PC-3 (cell line): Measurements from ENCODE around the gene MTM1. TPM values are rescaled to one million over a fixed set of nuclear protein-coding genes. Genes with fewer than 3 reads are reported as not detected.

Experiments used
- ATAC-seq: fragments of 200-7000 bp; cut with Tn5 transposase; 2 replicates; pipeline ENCODE4 v1.9.1; 2020; ENCODE audit warnings: mild to moderate bottlenecking, moderate library complexity
- BruUV-seq: library from RNA; stranded (reverse); fragments of 400-500 nt; replicated peaks from 2 replicates; lab custom pipeline; 2021; lab: Mats Ljungman, UMichigan
- CTCF ChIA-PET: fragments of 300-600 bp; sonication (Branson Sonifier 250); formaldehyde crosslinking; loops from one replicate; lab custom pipeline; 2022; ENCODE audit warnings: antibody characterized with exemption; lab: Charles Lee
- POLR2A ChIA-PET: fragments of 300-600 bp; sonication (Branson Sonifier 250); formaldehyde crosslinking; loops from one replicate; lab custom pipeline; 2022; ENCODE audit warnings: antibody characterized with exemption; ENCODE audit not compliant: unreplicated experiment; lab: Charles Lee
- DNase-seq: peaks from one replicate; pipeline ENCODE4 v3.0.0-alpha.2; 2015
- H2AFZ ChIP-seq: fragments of 300-600 bp; sonication (generic); 2 replicates; pipeline ENCODE4 v1.6.0; 2016; ENCODE audit warnings: antibody characterized with exemption, low read length
- H3F3A ChIP-seq: fragments of 300-600 bp; sonication (generic); one replicate; pipeline ENCODE4 v1.6.0; 2017; ENCODE audit warnings: antibody characterized with exemption, low read length, control low read depth, mild to moderate bottlenecking; ENCODE audit not compliant: unreplicated experiment
- H3K27ac ChIP-seq: fragments of 300-600 bp; sonication (generic); 2 replicates; pipeline ENCODE4 v1.5.1; 2016; ENCODE audit warnings: mild to moderate bottlenecking, low read length
- H3K27me3 ChIP-seq: fragments of 300-600 bp; sonication (generic); 2 replicates; pipeline ENCODE4 v1.6.1; 2016; ENCODE audit warnings: low read length, mixed read lengths
- H3K36me3 ChIP-seq: fragments of 300-600 bp; sonication (generic); 2 replicates; pipeline ENCODE4 v1.6.1; 2016; ENCODE audit warnings: low read depth, mixed run types, low read length, mixed read lengths
- H3K4me1 ChIP-seq: fragments of 300-600 bp; sonication (generic); 2 replicates; pipeline ENCODE4 v1.5.1; 2016; ENCODE audit warnings: low read length; ENCODE audit not compliant: insufficient read depth
- H3K4me2 ChIP-seq: fragments of 300-600 bp; sonication (generic); 2 replicates; pipeline ENCODE4 v1.6.0; 2016; ENCODE audit warnings: low read length
- H3K4me3 ChIP-seq: fragments of 300-600 bp; sonication (generic); 2 replicates; pipeline ENCODE4 v1.5.1; 2016; ENCODE audit warnings: mild to moderate bottlenecking, low read length, mixed read lengths
- H3K79me2 ChIP-seq: fragments of 300-600 bp; sonication (generic); 2 replicates; pipeline ENCODE4 v1.6.1; 2017; ENCODE audit warnings: low read length, mixed read lengths
- H3K9ac ChIP-seq: fragments of 300-600 bp; sonication (generic); 2 replicates; pipeline ENCODE4 v1.6.0; 2016; ENCODE audit warnings: mild to moderate bottlenecking, low read length
- H3K9me2 ChIP-seq: fragments of 300-600 bp; sonication (generic); replicated peaks from 2 replicates; pipeline ENCODE4 v1.6.1; 2016; ENCODE audit warnings: mixed run types, low read length, mixed read lengths
- H3K9me3 ChIP-seq: fragments of 300-600 bp; sonication (generic); 2 replicates; pipeline ENCODE4 v1.6.1; 2016; ENCODE audit warnings: low read length, mixed read lengths
- H4K20me1 ChIP-seq: fragments of 300-600 bp; sonication (generic); 2 replicates; pipeline ENCODE4 v1.6.1; 2016; ENCODE audit warnings: low read length, mixed read lengths
- EZH2 ChIP-seq: fragments of 300-600 bp; sonication (generic); IDR thresholded peaks from one replicate; pipeline ENCODE4 v1.6.1; 2017; ENCODE audit warnings: antibody characterized with exemption, mild to moderate bottlenecking, low read length; ENCODE audit not compliant: unreplicated experiment
- EZH2phosphoT487 ChIP-seq: fragments of 300-600 bp; sonication (generic); IDR thresholded peaks from 2 replicates; pipeline ENCODE4 v1.6.1; 2018; ENCODE audit warnings: mild to moderate bottlenecking, antibody characterized with exemption, low read length, borderline replicate concordance
- intact Hi-C: fragments of 100-400 bp; cut with micrococcal nuclease; formaldehyde crosslinking; loops from 2 replicates; pipeline ENCODE4 v1.9.0; 2023
- total RNA-seq: library from RNA; depleted of rRNA; stranded (reverse); fragments of >200 nt; gene quantifications from 2 replicates; pipeline ENCODE4 v1.2.3, GENCODE V29; 2014
- TF ChIP-seq, protein P1 (sequence below): fragments of 300-600 bp; sonication (generic); conservative IDR thresholded peaks from 2 replicates; pipeline ENCODE4 v1.5.1; 2017; ENCODE audit warnings: antibody characterized with exemption, low read depth, mild to moderate bottlenecking, low read length

The MTM1 gene
- total RNA-seq, 1 experiment from 2014 or later: 13.7 TPM

DNA sequence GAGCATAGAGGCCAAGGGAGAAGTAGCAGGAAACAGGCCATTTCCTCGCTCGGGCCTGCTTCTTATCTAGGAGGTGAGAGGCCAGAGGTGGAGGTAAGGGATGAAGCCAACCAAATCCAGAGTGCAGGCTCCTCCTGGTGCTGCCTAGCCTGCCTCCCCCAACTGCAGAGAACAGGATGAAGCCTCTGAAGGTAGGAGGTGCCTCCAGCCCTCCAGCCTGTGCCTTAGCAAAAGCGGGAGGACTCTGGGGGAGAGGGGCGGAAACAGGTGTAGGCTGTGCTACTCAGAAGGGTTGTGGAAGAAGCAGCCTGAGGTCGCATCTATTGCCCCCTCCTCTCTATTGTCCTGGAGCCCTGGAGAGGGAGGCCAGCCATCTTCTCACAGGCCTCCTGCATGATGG lies 2.9 kb upstream of the MTM1 start:
- Histone ChIP-seq H3K79me2 (peaks cover 19% of the 10 kb centered on the region), H3K36me3 (no peaks in the 10 kb centered on the region), H3K27me3 (no peaks in the 10 kb centered on the region), H3K4me3 (no peak overlapping the region), H3K9ac (no peak overlapping the region), H3F3A (no peaks in the 10 kb centered on the region), H3K9me3 (no peaks in the 10 kb centered on the region), H3K4me1 (peaks cover 12% of the 10 kb centered on the region), H3K27ac (no peak overlapping the region), H4K20me1 (no peaks in the 10 kb centered on the region), H3K4me2 (no peak overlapping the region), H2AFZ (no peak overlapping the region), H3K9me2 (no peaks in the 10 kb centered on the region)
- DNase-seq: no peak
- TF ChIP-seq EZH2 (no peak), EZH2phosphoT487 (no peak)
- TF ChIP-seq, protein P1, sequence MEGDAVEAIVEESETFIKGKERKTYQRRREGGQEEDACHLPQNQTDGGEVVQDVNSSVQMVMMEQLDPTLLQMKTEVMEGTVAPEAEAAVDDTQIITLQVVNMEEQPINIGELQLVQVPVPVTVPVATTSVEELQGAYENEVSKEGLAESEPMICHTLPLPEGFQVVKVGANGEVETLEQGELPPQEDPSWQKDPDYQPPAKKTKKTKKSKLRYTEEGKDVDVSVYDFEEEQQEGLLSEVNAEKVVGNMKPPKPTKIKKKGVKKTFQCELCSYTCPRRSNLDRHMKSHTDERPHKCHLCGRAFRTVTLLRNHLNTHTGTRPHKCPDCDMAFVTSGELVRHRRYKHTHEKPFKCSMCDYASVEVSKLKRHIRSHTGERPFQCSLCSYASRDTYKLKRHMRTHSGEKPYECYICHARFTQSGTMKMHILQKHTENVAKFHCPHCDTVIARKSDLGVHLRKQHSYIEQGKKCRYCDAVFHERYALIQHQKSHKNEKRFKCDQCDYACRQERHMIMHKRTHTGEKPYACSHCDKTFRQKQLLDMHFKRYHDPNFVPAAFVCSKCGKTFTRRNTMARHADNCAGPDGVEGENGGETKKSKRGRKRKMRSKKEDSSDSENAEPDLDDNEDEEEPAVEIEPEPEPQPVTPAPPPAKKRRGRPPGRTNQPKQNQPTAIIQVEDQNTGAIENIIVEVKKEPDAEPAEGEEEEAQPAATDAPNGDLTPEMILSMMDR: no peak
- ChIA-PET CTCF (no interaction called here), POLR2A (no interaction called here)
- intact Hi-C loops: loop anchor here (5.0 kb wide), 1 partner anchor 198 kb away; no protein-coding TSS in a partner anchor
- no TSS peak for BruUV-seq
- ATAC-seq: no peak

DNA sequence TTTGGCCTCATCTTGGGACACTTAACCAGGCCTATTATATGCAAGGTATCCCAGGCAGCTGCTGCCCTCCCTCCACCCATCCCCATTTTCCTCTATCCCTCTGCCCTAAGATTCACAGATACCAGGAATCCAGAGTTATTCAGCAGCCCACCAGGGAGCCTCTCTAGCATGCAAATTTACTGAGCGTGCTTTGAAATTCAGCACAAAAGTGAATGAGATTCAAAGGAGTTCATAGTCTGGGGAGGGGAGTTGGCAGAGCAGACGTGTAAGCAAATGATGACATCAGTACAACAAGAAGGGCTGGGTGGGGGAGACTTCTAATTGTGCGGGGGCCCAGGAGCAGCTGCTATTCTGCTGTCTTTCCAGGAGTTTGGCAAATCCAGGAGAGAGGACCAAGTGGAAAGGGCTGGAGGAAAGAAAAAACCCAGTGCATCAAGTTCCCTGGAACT lies 1.7 kb upstream of the MTM1 start:
- Histone ChIP-seq H4K20me1 (no peaks in the 10 kb centered on the region), H3K9me3 (no peaks in the 10 kb centered on the region), H3K27ac (no peak overlapping the region), H3K9ac (no peak overlapping the region), H3K36me3 (no peaks in the 10 kb centered on the region), H3K4me2 (no peak overlapping the region), H3K79me2 (peaks cover 32% of the 10 kb centered on the region), H2AFZ (no peak overlapping the region), H3K4me1 (peaks cover 24% of the 10 kb centered on the region), H3K27me3 (no peaks in the 10 kb centered on the region), H3K9me2 (no peaks in the 10 kb centered on the region), H3F3A (no peaks in the 10 kb centered on the region), H3K4me3 (no peak overlapping the region)
- DNase-seq (no peak), ATAC-seq (no peak)
- no peak for TF ChIP-seq EZH2
- TF ChIP-seq, protein P1: no peak
- no peak for TF ChIP-seq EZH2phosphoT487
- intact Hi-C loops: loop anchor here (5.0 kb wide), 1 partner anchor 199 kb away; no protein-coding TSS in a partner anchor
- POLR2A ChIA-PET: no interaction called here
- CTCF ChIA-PET: interaction anchor here (0.5 kb wide), 1 partner anchor 320 kb away, joined by 3 read pairs; no protein-coding TSS in a partner anchor
- BruUV-seq: no TSS peak

DNA sequence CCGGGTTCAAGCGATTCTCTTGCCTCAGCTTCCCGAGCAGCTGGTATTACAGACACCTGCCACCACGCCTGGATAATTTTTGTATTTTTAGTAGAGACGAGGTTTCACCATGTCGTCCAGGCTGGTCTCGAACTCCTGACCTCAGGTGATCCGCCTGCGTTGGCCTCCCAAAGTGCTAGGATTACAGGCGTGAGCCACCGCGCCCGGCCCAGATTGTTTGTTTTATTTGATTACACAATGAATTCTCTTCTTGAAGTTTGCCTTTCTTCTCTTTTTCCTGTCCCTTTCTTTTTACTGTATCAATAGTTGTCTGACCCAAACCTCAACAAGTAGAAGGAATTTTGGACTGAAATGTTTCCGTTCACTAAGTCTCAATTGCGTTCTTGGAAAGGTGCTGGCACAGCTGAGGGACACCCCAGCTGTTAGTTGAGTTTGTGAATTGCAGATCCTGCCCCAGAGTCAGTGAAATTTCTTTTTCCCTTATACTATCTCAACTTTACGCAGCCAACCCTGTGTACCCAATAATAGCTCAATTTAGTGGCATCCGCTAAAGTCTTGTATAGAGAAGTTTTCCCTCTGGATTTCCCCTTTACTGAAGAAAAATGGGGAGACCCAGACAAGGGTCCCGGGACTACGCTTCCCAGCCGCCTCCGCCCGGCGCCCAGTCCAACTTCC lies 639 bp upstream of the MTM1 start:
- Histone ChIP-seq H3K9me2 (no peaks in the 10 kb centered on the region), H3K4me1 (peaks cover 35% of the 10 kb centered on the region), H3K9ac (no peak overlapping the region), H2AFZ (peak overlapping the region; percentile 87), H3K27ac (no peak overlapping the region), H3K36me3 (no peaks in the 10 kb centered on the region), H4K20me1 (no peaks in the 10 kb centered on the region), H3K4me2 (peak overlapping the region; percentile 79), H3K79me2 (peaks cover 42% of the 10 kb centered on the region), H3K4me3 (peak overlapping the region; percentile 58), H3K9me3 (no peaks in the 10 kb centered on the region), H3K27me3 (no peaks in the 10 kb centered on the region), H3F3A (no peaks in the 10 kb centered on the region)
- TF ChIP-seq, protein P1: no peak
- no peak for TF ChIP-seq EZH2phosphoT487
- TF ChIP-seq EZH2: no peak
- DNase-seq: peak; percentile 14
- ChIA-PET CTCF (no interaction called here), POLR2A (interaction anchor here (0.6 to 0.7 kb wide), 2 partner anchors 108 to 187 kb away, joined by 3 read pairs; no protein-coding TSS in a partner anchor)
- TSS peak; percentile 35 for BruUV-seq
- intact Hi-C loops: loop anchor here (5.0 kb wide), 1 partner anchor 200 kb away; no protein-coding TSS in a partner anchor
- no peak; the same call in 1 of the 2 replicates for ATAC-seq
